K562 (cell line): ENCODE results near the gene MEA1. TPM values are rescaled to one million over a fixed set of nuclear protein-coding genes. Genes with fewer than 3 reads are reported as not detected.
A peak's percentile ranks its signal among the peaks of the same experiment; 100 is the strongest.

Source experiments
- CBFA2T3 ChIP-seq: fragments of 450-650 bp; IDR thresholded peaks from 2 replicates; pipeline ENCODE4 v1.6.1; 2017
- CCNT2 ChIP-seq: IDR thresholded peaks from 2 replicates; pipeline ENCODE4 v1.6.1; 2011; ENCODE audit warnings: borderline replicate concordance, low read depth, mild to moderate bottlenecking, moderate library complexity, mixed read lengths, low read length; ENCODE audit not compliant: insufficient read length; ENCODE audit errors: extremely low read depth
- DACH1 ChIP-seq: fragments of 450-650 bp; IDR thresholded peaks from 2 replicates; pipeline ENCODE4 v1.6.1; 2018; ENCODE audit not compliant: partially characterized antibody
- E2F6 ChIP-seq, 2 experiments: IDR thresholded peaks; 2 replicates each; pipeline ENCODE4 v1.6.1; 2011; ENCODE audit warnings: borderline replicate concordance in 1 of 2, control low read depth in 1 of 2, low read depth in 1 of 2, low read length in 1 of 2, mild to moderate bottlenecking in 1 of 2, mixed read lengths in 1 of 2, moderate library complexity in 1 of 2; ENCODE audit not compliant: insufficient read depth in 1 of 2, insufficient read length in 1 of 2, poor library complexity in 1 of 2, severe bottlenecking in 1 of 2; ENCODE audit errors: extremely low read depth in 1 of 2
- GTF3C2 ChIP-seq: IDR thresholded peaks from 3 replicates; pipeline ENCODE4 v1.6.1; 2011; ENCODE audit warnings: borderline replicate concordance, mild to moderate bottlenecking, moderate library complexity; ENCODE audit not compliant: insufficient read length; ENCODE audit errors: extremely low read depth
- JUNB ChIP-seq: fragments of 450-650 bp; formaldehyde crosslinking; conservative IDR thresholded peaks from 2 replicates; pipeline ENCODE4 v1.4.0; 2020; ENCODE audit warnings: mild to moderate bottlenecking
- MAFG ChIP-seq: fragments of 450-650 bp; conservative IDR thresholded peaks from 2 replicates; pipeline ENCODE4 v1.6.1; 2016; ENCODE audit warnings: missing genetic modification characterization, missing compliant biosample characterization
- MLX ChIP-seq, 2 experiments: fragments of 450-650 bp in 1 of 2; sonication (generic) in 1 of 2; formaldehyde crosslinking; conservative IDR thresholded peaks; 2 replicates each; pipeline versions ENCODE4 v1.4.0 to v1.8.1; 2020 to 2022; ENCODE audit warnings: mild to moderate bottlenecking in 1 of 2, missing genetic modification reagents in 1 of 2
- MTA3 ChIP-seq: fragments of 450-650 bp; formaldehyde crosslinking; IDR thresholded peaks from 2 replicates; pipeline ENCODE4 v1.6.1; 2017; ENCODE audit warnings: mild to moderate bottlenecking, borderline replicate concordance
- POLR2A ChIP-seq: fragments of 450-650 bp; conservative IDR thresholded peaks from 2 replicates; pipeline ENCODE4 v1.6.1; 2016
- POLR2AphosphoS2 ChIP-seq: IDR thresholded peaks from 2 replicates; pipeline ENCODE4 v1.6.1; 2012; ENCODE audit warnings: low read length, improper control_type of control experiment
- PTRF ChIP-seq: fragments of 450-650 bp; IDR thresholded peaks from 2 replicates; pipeline ENCODE4 v1.6.1; 2016; ENCODE audit warnings: mild to moderate bottlenecking, missing genetic modification characterization, missing compliant biosample characterization
- SIN3A ChIP-seq, 2 experiments: fragments of 150-350 bp in 1 of 2; IDR thresholded peaks; 2 replicates each; pipeline ENCODE4 v1.6.1; 2011 to 2016; ENCODE audit warnings: borderline replicate concordance in 2 of 2, low read depth in 2 of 2, low read length in 2 of 2, mild to moderate bottlenecking in 2 of 2, moderate library complexity in 2 of 2; ENCODE audit not compliant: control insufficient read depth in 1 of 2
- SMAD4 ChIP-seq: fragments of 250-450 bp; sonication (Bioruptor Pico); conservative IDR thresholded peaks from 2 replicates; pipeline ENCODE4 v1.8.0; 2021; ENCODE audit warnings: inconsistent platforms, mild to moderate bottlenecking, moderate library complexity
- THRB ChIP-seq: fragments of 450-650 bp; formaldehyde crosslinking; conservative IDR thresholded peaks from 2 replicates; pipeline ENCODE4 v1.4.0; 2022; ENCODE audit warnings: mild to moderate bottlenecking, missing genetic modification characterization
- XRCC5 ChIP-seq: fragments of 200-400 bp; formaldehyde crosslinking; IDR thresholded peaks from 2 replicates; pipeline ENCODE4 v1.6.1; 2017; ENCODE audit warnings: low read depth, mild to moderate bottlenecking, low read length
- ZBED1 ChIP-seq: IDR thresholded peaks from 2 replicates; pipeline ENCODE4 v1.6.1; 2014
- ZNF263 ChIP-seq: sonication (generic); formaldehyde crosslinking; IDR thresholded peaks from 2 replicates; pipeline ENCODE4 v1.8.0; 2022; ENCODE audit warnings: mild to moderate bottlenecking, missing genetic modification reagents, borderline replicate concordance
- polyA plus RNA-seq, 8 experiments: library from polyadenylated mRNA; depleted of rRNA in 4 of 8; stranded (reverse) in 5 of 8; unstranded in 3 of 8; fragments of >200 nt; fragmentation: Nextera tagmentation in 2 of 8; fragmentation: Illumina TruSeq in 1 of 8; extraction: Ambion mirVana in 2 of 8; extraction: Trizol in 1 of 8; gene quantifications; 2 replicates each; pipeline versions ENCODE4 v1.2.1 to v1.2.3, GENCODE V29; 2011 to 2014; ENCODE audit warnings: inconsistent platforms in 1 of 8, missing spikeins in 1 of 8
- total RNA-seq, 7 experiments: library from RNA; depleted of rRNA in 6 of 7; stranded (reverse); fragments of >200 nt in 6 of 7; fragmentation: Illumina TruSeq in 2 of 7; extraction: Trizol in 2 of 7; gene quantifications; 2 replicates each; pipeline versions ENCODE4 v1.2.1 to v1.2.3, GENCODE V29; 2011 to 2021; ENCODE audit warnings: low replicate concordance in 1 of 7

The MEA1 gene
- total and polyA plus RNA-seq, 9 of the 15 experiments (the other 6 are each of a cell fraction or from before 2014, with no cell fraction given) = 86.8 to 210 (median 152) TPM

GRCh38 chr6:43021270-43022047 lies 7.7 kb upstream of the MEA1 start, which contains the start of gene RRP36 (continued):
- TF ChIP-seq MTA3 (no peak; the same call in 1 of the 2 replicates), ZNF263 (CRISPR knock-in tag) (peak; percentile 33; the same call in 1 of the 2 replicates), MLX (CRISPR knock-in tag; conservative IDR thresholded peaks at IDR 0.05) (no peak), ZBED1 (peak; percentile 62; the same call in 1 of the 2 replicates), GTF3C2 (no peak), CCNT2 (peak; percentile 77), POLR2A (peak; percentile 87), PTRF (tag) (0 out of 2 replicates have a peak, but pooled peaks have one; percentile 27), DACH1 (no peak), SMAD4 (CRISPR knock-in tag) (no peak), SIN3A (IDR thresholded peaks at IDR 0.05; ENCODE audit: borderline replicate concordance in 2 of 2, control insufficient read depth in 1 of 2, low read depth in 2 of 2, low read length in 2 of 2) (peak; percentile 44 to 94; a peak in 3 of 4 replicates), POLR2AphosphoS2 (peak; percentile 98; the same call in 1 of the 2 replicates), E2F6 (IDR thresholded peaks at IDR 0.05; ENCODE audit: borderline replicate concordance in 1 of 2, extremely low read depth in 1 of 2, insufficient read depth in 1 of 2, insufficient read length in 1 of 2, low read depth in 1 of 2, low read length in 1 of 2, poor library complexity in 1 of 2, severe bottlenecking in 1 of 2) (peak; percentile 76), JUNB (CRISPR knock-in tag) (no peak), XRCC5 (0 out of 2 replicates have a peak, but pooled peaks have one; percentile 26), THRB (CRISPR knock-in tag) (no peak), MAFG (tag) (no peak), CBFA2T3 (no peak)
